HepG2 (cell line): Measurements from ENCODE around the gene CALY. TPM values are rescaled to one million over a fixed set of nuclear protein-coding genes. Genes with fewer than 3 reads are reported as not detected.

Experiments used
- BCL3 ChIP-seq: sonication (generic); formaldehyde crosslinking; IDR thresholded peaks from 2 replicates; pipeline ENCODE4 v1.5.1; 2020; ENCODE audit warnings: mild to moderate bottlenecking, missing genetic modification reagents, moderate library complexity
- BHLHE40 ChIP-seq: IDR thresholded peaks from 2 replicates; pipeline ENCODE4 v1.6.1; 2011; ENCODE audit warnings: low read length, improper control_type of control experiment
- MTA1 ChIP-seq: sonication (generic); formaldehyde crosslinking; IDR thresholded peaks from 2 replicates; pipeline ENCODE4 v1.4.0; 2020; ENCODE audit warnings: missing genetic modification reagents, mild to moderate bottlenecking, borderline replicate concordance
- PRDM4 ChIP-seq: sonication (generic); formaldehyde crosslinking; IDR thresholded peaks from 2 replicates; pipeline ENCODE4 v1.9.0; 2021; ENCODE audit warnings: missing genetic modification reagents, borderline replicate concordance
- STAG1 ChIP-seq: sonication (generic); formaldehyde crosslinking; IDR thresholded peaks from 2 replicates; pipeline ENCODE4 v1.4.0; 2020; ENCODE audit warnings: missing genetic modification reagents
- ZNF234 ChIP-seq: sonication (generic); formaldehyde crosslinking; conservative IDR thresholded peaks from 2 replicates; pipeline ENCODE4 v1.5.1; 2020; ENCODE audit warnings: mild to moderate bottlenecking, missing genetic modification reagents
- ZNF33B ChIP-seq: sonication (generic); formaldehyde crosslinking; IDR thresholded peaks from 2 replicates; pipeline ENCODE4 v1.5.1; 2020; ENCODE audit warnings: mild to moderate bottlenecking, missing genetic modification reagents
- ZNF792 ChIP-seq: IDR thresholded peaks from 2 replicates; pipeline ENCODE4 v1.6.1; 2016
- ZSCAN31 ChIP-seq: sonication (generic); formaldehyde crosslinking; IDR thresholded peaks from 2 replicates; pipeline ENCODE4 v1.5.0; 2020; ENCODE audit warnings: low read depth, mild to moderate bottlenecking, missing genetic modification reagents
- polyA plus RNA-seq, 8 experiments: library from polyadenylated mRNA; depleted of rRNA in 3 of 8; stranded (reverse) in 7 of 8; unstranded in 1 of 8; fragments of >200 nt; fragmentation: Illumina TruSeq in 4 of 8; extraction: Trizol in 4 of 8; gene quantifications; 2 replicates each; pipeline versions ENCODE4 v1.2.1 to v1.2.3, GENCODE V29; 2011 to 2016; ENCODE audit warnings: low read depth in 4 of 8, missing spikeins in 1 of 8, mixed read lengths in 1 of 8; ENCODE audit not compliant: insufficient read depth in 1 of 8
- total RNA-seq, 5 experiments: library from RNA; depleted of rRNA; stranded (reverse); fragments of >200 nt; fragmentation: Illumina TruSeq; extraction: Trizol; gene quantifications; 2 replicates each; pipeline ENCODE4 v1.2.3, GENCODE V29; 2016; ENCODE audit warnings: low read depth in 1 of 5
- TF ChIP-seq, protein P1 (sequence below): sonication (generic); formaldehyde crosslinking; IDR thresholded peaks from 2 replicates; pipeline ENCODE4 v1.4.0; 2020; ENCODE audit warnings: missing genetic modification reagents
- TF ChIP-seq, protein P2 (sequence below): sonication (generic); formaldehyde crosslinking; IDR thresholded peaks from 2 replicates; pipeline ENCODE4 v1.5.0; 2020; ENCODE audit warnings: missing genetic modification reagents

The CALY gene
- total and polyA plus RNA-seq, 2 of the 13 experiments (the other 11 are each of a cell fraction or from before 2014, with no cell fraction given): 0.08 TPM; not detected in 1

GRCh38 chr10:133357285-133358161 lies 20.8 kb upstream of the CALY start, which contains the start of gene FUOM (continued):
- TF ChIP-seq, protein P1, sequence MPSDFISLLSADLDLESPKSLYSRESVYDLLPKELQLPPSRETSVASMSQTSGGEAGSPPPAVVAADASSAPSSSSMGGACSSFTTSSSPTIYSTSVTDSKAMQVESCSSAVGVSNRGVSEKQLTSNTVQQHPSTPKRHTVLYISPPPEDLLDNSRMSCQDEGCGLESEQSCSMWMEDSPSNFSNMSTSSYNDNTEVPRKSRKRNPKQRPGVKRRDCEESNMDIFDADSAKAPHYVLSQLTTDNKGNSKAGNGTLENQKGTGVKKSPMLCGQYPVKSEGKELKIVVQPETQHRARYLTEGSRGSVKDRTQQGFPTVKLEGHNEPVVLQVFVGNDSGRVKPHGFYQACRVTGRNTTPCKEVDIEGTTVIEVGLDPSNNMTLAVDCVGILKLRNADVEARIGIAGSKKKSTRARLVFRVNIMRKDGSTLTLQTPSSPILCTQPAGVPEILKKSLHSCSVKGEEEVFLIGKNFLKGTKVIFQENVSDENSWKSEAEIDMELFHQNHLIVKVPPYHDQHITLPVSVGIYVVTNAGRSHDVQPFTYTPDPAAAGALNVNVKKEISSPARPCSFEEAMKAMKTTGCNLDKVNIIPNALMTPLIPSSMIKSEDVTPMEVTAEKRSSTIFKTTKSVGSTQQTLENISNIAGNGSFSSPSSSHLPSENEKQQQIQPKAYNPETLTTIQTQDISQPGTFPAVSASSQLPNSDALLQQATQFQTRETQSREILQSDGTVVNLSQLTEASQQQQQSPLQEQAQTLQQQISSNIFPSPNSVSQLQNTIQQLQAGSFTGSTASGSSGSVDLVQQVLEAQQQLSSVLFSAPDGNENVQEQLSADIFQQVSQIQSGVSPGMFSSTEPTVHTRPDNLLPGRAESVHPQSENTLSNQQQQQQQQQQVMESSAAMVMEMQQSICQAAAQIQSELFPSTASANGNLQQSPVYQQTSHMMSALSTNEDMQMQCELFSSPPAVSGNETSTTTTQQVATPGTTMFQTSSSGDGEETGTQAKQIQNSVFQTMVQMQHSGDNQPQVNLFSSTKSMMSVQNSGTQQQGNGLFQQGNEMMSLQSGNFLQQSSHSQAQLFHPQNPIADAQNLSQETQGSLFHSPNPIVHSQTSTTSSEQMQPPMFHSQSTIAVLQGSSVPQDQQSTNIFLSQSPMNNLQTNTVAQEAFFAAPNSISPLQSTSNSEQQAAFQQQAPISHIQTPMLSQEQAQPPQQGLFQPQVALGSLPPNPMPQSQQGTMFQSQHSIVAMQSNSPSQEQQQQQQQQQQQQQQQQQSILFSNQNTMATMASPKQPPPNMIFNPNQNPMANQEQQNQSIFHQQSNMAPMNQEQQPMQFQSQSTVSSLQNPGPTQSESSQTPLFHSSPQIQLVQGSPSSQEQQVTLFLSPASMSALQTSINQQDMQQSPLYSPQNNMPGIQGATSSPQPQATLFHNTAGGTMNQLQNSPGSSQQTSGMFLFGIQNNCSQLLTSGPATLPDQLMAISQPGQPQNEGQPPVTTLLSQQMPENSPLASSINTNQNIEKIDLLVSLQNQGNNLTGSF (CRISPR knock-in tag): no peak
- TF ChIP-seq PRDM4 (CRISPR knock-in tag): no peak
- peak; percentile 49; the same call in 1 of the 2 replicates for TF ChIP-seq BCL3
- TF ChIP-seq ZNF234 (CRISPR knock-in tag): 0 out of 2 replicates have a peak, but pooled peaks have one; percentile 26
- no peak for TF ChIP-seq STAG1
- TF ChIP-seq, protein P2, sequence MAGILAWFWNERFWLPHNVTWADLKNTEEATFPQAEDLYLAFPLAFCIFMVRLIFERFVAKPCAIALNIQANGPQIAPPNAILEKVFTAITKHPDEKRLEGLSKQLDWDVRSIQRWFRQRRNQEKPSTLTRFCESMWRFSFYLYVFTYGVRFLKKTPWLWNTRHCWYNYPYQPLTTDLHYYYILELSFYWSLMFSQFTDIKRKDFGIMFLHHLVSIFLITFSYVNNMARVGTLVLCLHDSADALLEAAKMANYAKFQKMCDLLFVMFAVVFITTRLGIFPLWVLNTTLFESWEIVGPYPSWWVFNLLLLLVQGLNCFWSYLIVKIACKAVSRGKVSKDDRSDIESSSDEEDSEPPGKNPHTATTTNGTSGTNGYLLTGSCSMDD (CRISPR knock-in tag): no peak
- TF ChIP-seq ZNF792 (CRISPR knock-in tag): 0 out of 2 replicates have a peak, but pooled peaks have one; percentile 24
- TF ChIP-seq MTA1 (CRISPR knock-in tag): no peak
- TF ChIP-seq ZNF33B (CRISPR knock-in tag): no peak
- no peak for TF ChIP-seq BHLHE40
- TF ChIP-seq ZSCAN31 (CRISPR knock-in tag): no peak
